GM12878 (cell line): ENCODE results near the gene MCOLN2. TPM values are rescaled to one million over a fixed set of nuclear protein-coding genes. Genes with fewer than 3 reads are reported as not detected.
"Not testable (repeated sequence)": the region's sequence is repeated elsewhere in the genome, so short reads cannot be mapped to it uniquely, and the experiment has no call there.

ENCODE experiments used
- ATAC-seq: fragments of 200-7000 bp; cut with Tn5 transposase; 3 replicates; pipeline ENCODE4 v1.9.1; 2020; ENCODE audit warnings: mild to moderate bottlenecking, moderate library complexity
- BruUV-seq: library from RNA; stranded (reverse); fragments of 400-500 nt; replicated peaks from 2 replicates; lab custom pipeline; 2021; lab: Mats Ljungman, UMichigan
- CTCF ChIA-PET: fragments of 300-600 bp; sonication (Branson Sonifier 250); formaldehyde crosslinking; extraction: SDS; loops from one replicate; lab custom pipeline; 2021; ENCODE audit warnings: inconsistent platforms; lab: Yijun Ruan, JAX
- POLR2A ChIA-PET: fragments of 350-600 bp; formaldehyde crosslinking; extraction: SDS; loops from one replicate; lab custom pipeline; 2021; ENCODE audit warnings: inconsistent platforms; lab: Charles Lee
- RAD21 ChIA-PET: fragments of 300-600 bp; sonication (Branson Sonifier 250); formaldehyde crosslinking; loops from one replicate; lab custom pipeline; 2023; ENCODE audit warnings: antibody characterized with exemption; ENCODE audit not compliant: unreplicated experiment; lab: Charles Lee
- SMC1A ChIA-PET: fragments of 300-600 bp; sonication (Branson Sonifier 250); formaldehyde crosslinking; loops from one replicate; lab custom pipeline; 2023; ENCODE audit not compliant: unreplicated experiment, uncharacterized antibody; lab: Charles Lee
- DNase-seq: peaks from one replicate; pipeline ENCODE4 v3.0.0-alpha.2; 2011; ENCODE audit warnings: low read depth, low spot score
- FAIRE-seq: peaks from 3 replicates; lab custom pipeline; 2011; peaks lifted over from hg19 to GRCh38; lab: Jason Lieb, UNC
- H2AFZ ChIP-seq: 2 replicates; pipeline ENCODE4 v1.6.0; 2011; ENCODE audit warnings: low read depth, low read length, control low read depth; ENCODE audit not compliant: control insufficient read depth
- H3K27ac ChIP-seq: 2 replicates; pipeline ENCODE4 v1.5.1; 2011; ENCODE audit warnings: control low read depth; ENCODE audit not compliant: control insufficient read depth, insufficient read depth
- H3K27me3 ChIP-seq, 2 experiments: replicated peaks in 1 of 2; 2 replicates each; pipeline versions ENCODE4 v1.6.0 to v1.6.1; 2011; ENCODE audit warnings: low read length in 1 of 2; ENCODE audit not compliant: control insufficient read depth in 2 of 2, insufficient read depth in 2 of 2
- H3K36me3 ChIP-seq, 2 experiments: 2 replicates each; pipeline ENCODE4 v1.5.1; 2011; ENCODE audit warnings: low read length in 1 of 2; ENCODE audit not compliant: control insufficient read depth in 2 of 2, insufficient read depth in 2 of 2
- H3K4me1 ChIP-seq: 2 replicates; pipeline ENCODE4 v1.6.1; 2011; ENCODE audit warnings: mild to moderate bottlenecking, low read length, moderate library complexity, mixed read lengths; ENCODE audit not compliant: control insufficient read depth, insufficient read depth
- H3K4me2 ChIP-seq: 2 replicates; pipeline ENCODE4 v1.6.0; 2011; ENCODE audit warnings: control low read depth; ENCODE audit not compliant: control insufficient read depth, insufficient read depth
- H3K4me3 ChIP-seq: fragments of 200-600 bp; sonication (generic); 2 replicates; pipeline ENCODE4 v1.5.1; 2016
- H3K79me2 ChIP-seq: 2 replicates; pipeline ENCODE4 v1.6.0; 2011; ENCODE audit warnings: low read length; ENCODE audit not compliant: control insufficient read depth, insufficient read depth
- H3K9ac ChIP-seq: 2 replicates; pipeline ENCODE4 v1.8.0; 2011; ENCODE audit warnings: low read length, control low read depth, mixed read lengths; ENCODE audit not compliant: control insufficient read depth, insufficient read depth
- H3K9me3 ChIP-seq: replicated peaks from 3 replicates; pipeline ENCODE4 v1.5.1; 2011; ENCODE audit warnings: mild to moderate bottlenecking, low read length; ENCODE audit not compliant: control insufficient read depth, insufficient read depth
- H4K20me1 ChIP-seq: 2 replicates; pipeline ENCODE4 v1.6.0; 2011; ENCODE audit not compliant: control insufficient read depth, insufficient read depth
- ATF2 ChIP-seq: IDR thresholded peaks from 2 replicates; pipeline ENCODE4 v1.6.1; 2012; ENCODE audit warnings: low read length, inconsistent platforms
- CUX1 ChIP-seq: IDR thresholded peaks from 2 replicates; pipeline ENCODE4 v1.6.1; 2012; ENCODE audit warnings: improper control_type of control experiment, low read depth, low read length; ENCODE audit not compliant: insufficient replicate concordance
- EP300 ChIP-seq, 2 experiments: fragments of 150-350 bp in 1 of 2; IDR thresholded peaks; 2 replicates each; pipeline ENCODE4 v1.6.1; 2011 to 2012; ENCODE audit warnings: low read depth in 2 of 2, low read length in 2 of 2, borderline replicate concordance in 1 of 2, improper control_type of control experiment in 1 of 2, inconsistent platforms in 1 of 2; ENCODE audit not compliant: control insufficient read depth in 1 of 2
- IRF3 ChIP-seq: fragments of 450-650 bp; IDR thresholded peaks from 2 replicates; pipeline ENCODE4 v1.6.1; 2014; ENCODE audit warnings: mild to moderate bottlenecking
- NFYB ChIP-seq: IDR thresholded peaks from 2 replicates; pipeline ENCODE4 v1.6.1; 2011; ENCODE audit warnings: low read depth, mild to moderate bottlenecking, low read length, improper control_type of control experiment, moderate library complexity; ENCODE audit not compliant: insufficient read depth
- SREBF2 ChIP-seq: IDR thresholded peaks from 2 replicates; pipeline ENCODE4 v1.6.1; 2012; ENCODE audit warnings: mild to moderate bottlenecking, low read length
- WGBS: methylation state at CpG from one replicate; pipeline ENCODE4 v1.1.6; 2016; ENCODE audit warnings: low lambda C conversion rate; ENCODE audit not compliant: insufficient replicate concordance, insufficient coverage; ENCODE audit errors: missing lambda C conversion rate; 5-methylcytosine and 5-hydroxymethylcytosine counted together
- in situ Hi-C: fragments of 300-500 bp; cut with MboI; formaldehyde crosslinking; loops from 9 replicates; pipeline ENCODE4 v1.14.3; 2018; ENCODE audit warnings: mixed read lengths
- intact Hi-C: fragments of 100-400 bp; cut with micrococcal nuclease; formaldehyde crosslinking; loops from one replicate; pipeline ENCODE4 v1.14.2; 2022; ENCODE audit not compliant: unreplicated experiment
- polyA plus RNA-seq, 11 experiments: library from polyadenylated mRNA; depleted of rRNA in 4 of 11; unstranded in 6 of 11; stranded (reverse) in 5 of 11; fragments of >200 nt; fragmentation: Nextera tagmentation in 4 of 11; fragmentation: Illumina TruSeq in 1 of 11; extraction: Ambion mirVana in 4 of 11; extraction: Trizol in 1 of 11; gene quantifications; 1 replicate in 1 of 11; 2 replicates in 10 of 11; pipeline versions ENCODE4 v1.2.1 to v1.2.3, GENCODE V29; 2011 to 2016; ENCODE audit warnings: inconsistent platforms in 2 of 11, missing spikeins in 2 of 11, low read depth in 1 of 11
- total RNA-seq, 4 experiments: library from RNA; depleted of rRNA in 3 of 4; stranded (reverse); fragments of >200 nt in 3 of 4; fragmentation: Illumina TruSeq in 1 of 4; extraction: Trizol in 1 of 4; gene quantifications; 2 replicates each; pipeline versions ENCODE4 v1.2.1 to v1.2.3, GENCODE V29; 2013 to 2021

MCOLN2 gene
- total and polyA plus RNA-seq, 10 of the 15 experiments (the other 5 are each of a cell fraction or from before 2014, with no cell fraction given), result 25.9 to 233 (median 109) TPM

- H3K4me3 ChIP-seq, H3K36me3 ChIP-seq, DNase-seq, H3K27ac ChIP-seq, H4K20me1 ChIP-seq, in situ Hi-C loops, ATAC-seq: not testable (repeated sequence)
- CTCF ChIA-PET, result interaction anchor here (1.3 to 1.7 kb wide), 2 partner anchors 33 to 121 kb away, joined by 4 to 11 read pairs; no protein-coding TSS in a partner anchor
- TF ChIP-seq NFYB, result peak; percentile 76
- TF ChIP-seq, all 136 proteins: peak for 1; not testable (repeated sequence) for 135
- H3K27me3 ChIP-seq, intact Hi-C loops, H3K79me2 ChIP-seq, POLR2A ChIA-PET, H3K9me3 ChIP-seq, RAD21 ChIA-PET, H2AFZ ChIP-seq, FAIRE-seq, BruUV-seq, H3K9ac ChIP-seq, H3K4me1 ChIP-seq, H3K4me2 ChIP-seq: not testable (repeated sequence)
- SMC1A ChIA-PET, result interaction anchor here (0.6 kb wide), 1 partner anchor 138 kb away, joined by 3 read pairs; no protein-coding TSS in a partner anchor
- WGBS, result 52% methylated on average over 7 of the region's 7 CpGs
Observed at GRCh38 chr1:84902727-84903126, 94.2 kb downstream of the MCOLN2 start.

- no peak for DNase-seq
- intact Hi-C loops, result no loop called here
- POLR2A ChIA-PET, result no interaction called here
- Histone ChIP-seq H3K4me2 (no peak overlapping the region), H3K27me3 (peaks cover 0 to 4% of the 10 kb centered on the region in 2 experiments; a peak in 2 of 4 replicates), H2AFZ (no peak overlapping the region), H3K4me3 (no peak overlapping the region), H3K9ac (no peak overlapping the region), H3K9me3 (no peaks in the 10 kb centered on the region; the same call in 2 of the 3 replicates), H3K27ac (no peak overlapping the region), H3K36me3 (no peaks in the 10 kb centered on the region), H3K79me2 (no peaks in the 10 kb centered on the region), H3K4me1 (no peaks in the 10 kb centered on the region), H4K20me1 (no peaks in the 10 kb centered on the region)
- in situ Hi-C loops, result no loop called here
- SMC1A ChIA-PET, result no interaction called here
- FAIRE-seq, result no peak
- BruUV-seq, result no TSS peak
- CTCF ChIA-PET, result interaction anchor here (0.6 kb wide), 1 partner anchor 100 kb away, joined by 3 read pairs; no protein-coding TSS in a partner anchor
- ATAC-seq, result no peak
- TF ChIP-seq ATF2 (no peak), EP300 (IDR thresholded peaks at IDR 0.05; ENCODE audit: borderline replicate concordance in 1 of 2, control insufficient read depth in 1 of 2, low read depth in 2 of 2, low read length in 2 of 2) (no peak), CUX1 (no peak), IRF3 (no peak), SREBF2 (no peak)
- WGBS, result 40% methylated on average over 1 of the region's 1 CpG
- RAD21 ChIA-PET, result no interaction called here
Observed at GRCh38 chr1:84899969-84900368, 96.9 kb downstream of the MCOLN2 start.
